Activated CD4-positive, alpha-beta T cell treated with anti-CD3 and anti-CD28 coated beads, Interleukin-2, amount 10 ng/mL, durations not matched to agents 24 days and 14 days (primary cell): ENCODE results near the gene NEU3. TPM values are rescaled to one million over a fixed set of nuclear protein-coding genes. Genes with fewer than 3 reads are reported as not detected.
"Not testable (repeated sequence)": the region's sequence is repeated elsewhere in the genome, so short reads cannot be mapped to it uniquely, and the experiment has no call there.

Experiments used
- DNase-seq: peaks from one replicate; pipeline ENCODE4 v3.0.0; 2022
- H3K27ac Mint-ChIP-seq: one replicate; pipeline ENCODE4 v1.8.0; 2022; ENCODE audit warnings: mild to moderate bottlenecking, mixed read lengths
- H3K27me3 Mint-ChIP-seq: one replicate; pipeline ENCODE4 v1.8.0; 2022; ENCODE audit warnings: mixed read lengths
- H3K36me3 Mint-ChIP-seq: one replicate; pipeline ENCODE4 v1.8.0; 2022; ENCODE audit warnings: low read depth, mild to moderate bottlenecking, mixed read lengths
- H3K4me1 Mint-ChIP-seq: one replicate; pipeline ENCODE4 v1.8.0; 2021; ENCODE audit warnings: mixed read lengths
- H3K4me3 Mint-ChIP-seq: one replicate; pipeline ENCODE4 v1.8.0; 2022; ENCODE audit warnings: mild to moderate bottlenecking, moderate library complexity, mixed read lengths
- H3K9me3 Mint-ChIP-seq: one replicate; pipeline ENCODE4 v1.8.0; 2021; ENCODE audit warnings: mixed read lengths
- intact Hi-C: fragments of 100-400 bp; cut with micrococcal nuclease; formaldehyde crosslinking; loops from one replicate; pipeline ENCODE4 v1.15.1; 2023
- total RNA-seq: library from RNA; stranded (reverse); gene quantifications from 2 replicates; pipeline ENCODE4 v1.2.3, GENCODE V29; 2022

NEU3 gene
- total RNA-seq, 1 donor from 2014 or later = 16.3 TPM

- H3K27ac Mint-ChIP-seq = no peak overlapping the region
- intact Hi-C loops = no loop called here
- no peak overlapping the region for H3K4me3 Mint-ChIP-seq
- peaks cover 8% of the 10 kb centered on the region for H3K4me1 Mint-ChIP-seq
- peaks cover 47% of the 10 kb centered on the region for H3K36me3 Mint-ChIP-seq
- H3K9me3 Mint-ChIP-seq = no peaks in the 10 kb centered on the region
- DNase-seq = no peak
- no peaks in the 10 kb centered on the region for H3K27me3 Mint-ChIP-seq
Observed at GRCh38 chr11:75001686-75002085, 13.0 kb downstream of the NEU3 start.

- no peak overlapping the region for H3K27ac Mint-ChIP-seq
- H3K4me3 Mint-ChIP-seq = no peak overlapping the region
Observed at GRCh38 chr11:75002516-75002915, 13.8 kb downstream of the NEU3 start.

GRCh38 chr11:75004215-75004614 lies 15.5 kb downstream of the NEU3 start:
- intact Hi-C loops = no loop called here
- peaks cover 41% of the 10 kb centered on the region for H3K36me3 Mint-ChIP-seq
- H3K27ac Mint-ChIP-seq = no peak overlapping the region
- H3K4me1 Mint-ChIP-seq = peaks cover 8% of the 10 kb centered on the region
- no peaks in the 10 kb centered on the region for H3K9me3 Mint-ChIP-seq
- no peak overlapping the region for H3K4me3 Mint-ChIP-seq
- no peak for DNase-seq
- H3K27me3 Mint-ChIP-seq = no peaks in the 10 kb centered on the region

More at GRCh38 chr11:75002516-75002915, 13.8 kb downstream of the NEU3 start:
- no peak for DNase-seq
- intact Hi-C loops = no loop called here
- Mint-ChIP-seq H3K36me3 (peaks cover 47% of the 10 kb centered on the region), H3K4me1 (peaks cover 8% of the 10 kb centered on the region), H3K27me3 (no peaks in the 10 kb centered on the region), H3K9me3 (no peaks in the 10 kb centered on the region)

GRCh38 chr11:75011357-75011756 lies 22.6 kb downstream of the NEU3 start:
- Mint-ChIP-seq H3K9me3 (no peaks in the 10 kb centered on the region), H3K4me1 (peaks cover 3% of the 10 kb centered on the region), H3K27ac (no peak overlapping the region), H3K36me3 (peaks cover 36% of the 10 kb centered on the region), H3K4me3 (no peak overlapping the region), H3K27me3 (no peaks in the 10 kb centered on the region)
- intact Hi-C loops = no loop called here
- no peak for DNase-seq

- H3K9me3 Mint-ChIP-seq = no peaks in the 10 kb centered on the region
- H3K36me3 Mint-ChIP-seq = peaks cover 32% of the 10 kb centered on the region
- intact Hi-C loops = no loop called here
- peaks cover 3% of the 10 kb centered on the region for H3K4me1 Mint-ChIP-seq
- H3K4me3 Mint-ChIP-seq = no peak overlapping the region
- no peak overlapping the region for H3K27ac Mint-ChIP-seq
- DNase-seq = no peak
- no peaks in the 10 kb centered on the region for H3K27me3 Mint-ChIP-seq
Observed at GRCh38 chr11:75011872-75012271, 23.1 kb downstream of the NEU3 start.

- Mint-ChIP-seq H3K4me1 (peaks cover 3% of the 10 kb centered on the region), H3K27ac (no peak overlapping the region), H3K36me3 (peaks cover 25% of the 10 kb centered on the region), H3K27me3 (no peaks in the 10 kb centered on the region), H3K9me3 (no peaks in the 10 kb centered on the region), H3K4me3 (no peak overlapping the region)
- no peak for DNase-seq
- intact Hi-C loops = no loop called here
Observed at GRCh38 chr11:75013051-75013450, 24.3 kb downstream of the NEU3 start.

GRCh38 chr11:75014129-75014528 lies 25.4 kb downstream of the NEU3 start:
- H3K4me3 Mint-ChIP-seq = no peak overlapping the region
- H3K9me3 Mint-ChIP-seq = no peaks in the 10 kb centered on the region
- H3K27me3 Mint-ChIP-seq = no peaks in the 10 kb centered on the region
- no peak overlapping the region for H3K27ac Mint-ChIP-seq
- intact Hi-C loops = no loop called here
- peaks cover 26% of the 10 kb centered on the region for H3K36me3 Mint-ChIP-seq
- no peak for DNase-seq
- peaks cover 3% of the 10 kb centered on the region for H3K4me1 Mint-ChIP-seq

GRCh38 chr11:75019200-75019599 lies 30.5 kb downstream of the NEU3 start:
- DNase-seq, intact Hi-C loops, H3K27me3 Mint-ChIP-seq, H3K4me3 Mint-ChIP-seq, H3K27ac Mint-ChIP-seq, H3K9me3 Mint-ChIP-seq, H3K4me1 Mint-ChIP-seq: not testable (repeated sequence)
- peaks cover 10% of the 10 kb centered on the region for H3K36me3 Mint-ChIP-seq

- not testable (repeated sequence) for H3K27me3 Mint-ChIP-seq, H3K9me3 Mint-ChIP-seq, H3K27ac Mint-ChIP-seq, H3K4me1 Mint-ChIP-seq, DNase-seq, H3K36me3 Mint-ChIP-seq, H3K4me3 Mint-ChIP-seq
- intact Hi-C loops = loop anchor here (5.0 kb wide), 1 partner anchor 122 kb away; no protein-coding TSS in a partner anchor
Observed at GRCh38 chr11:75020328-75020727, 31.6 kb downstream of the NEU3 start.

- Mint-ChIP-seq H3K36me3 (peaks cover 4% of the 10 kb centered on the region), H3K27me3 (no peaks in the 10 kb centered on the region), H3K9me3 (no peaks in the 10 kb centered on the region), H3K4me1 (peaks cover 2% of the 10 kb centered on the region), H3K27ac (no peak overlapping the region), H3K4me3 (no peak overlapping the region)
- intact Hi-C loops = loop anchor here (5.0 kb wide), 1 partner anchor 120 kb away; no protein-coding TSS in a partner anchor
- DNase-seq = no peak
Observed at GRCh38 chr11:75022296-75022695, 33.6 kb downstream of the NEU3 start.

GRCh38 chr11:75022759-75023396 lies 34.1 kb downstream of the NEU3 start:
- Mint-ChIP-seq H3K4me1 (peaks cover 2% of the 10 kb centered on the region), H3K36me3 (peaks cover 4% of the 10 kb centered on the region), H3K27ac (no peak overlapping the region), H3K4me3 (no peak overlapping the region), H3K9me3 (no peaks in the 10 kb centered on the region), H3K27me3 (no peaks in the 10 kb centered on the region)
- peak; percentile 93 for DNase-seq
- intact Hi-C loops = loop anchor here (1.0 to 5.0 kb wide), 3 partner anchors 119 to 225 kb away; no protein-coding TSS in a partner anchor

GRCh38 chr11:75023446-75024067 lies 34.8 kb downstream of the NEU3 start:
- Mint-ChIP-seq H3K4me3 (no peak overlapping the region), H3K36me3 (peaks cover 4% of the 10 kb centered on the region), H3K9me3 (no peaks in the 10 kb centered on the region), H3K27ac (no peak overlapping the region), H3K27me3 (no peaks in the 10 kb centered on the region), H3K4me1 (peaks cover 2% of the 10 kb centered on the region)
- no peak for DNase-seq
- intact Hi-C loops = loop anchor here (1.0 to 5.0 kb wide), 3 partner anchors 119 to 225 kb away; no protein-coding TSS in a partner anchor

GRCh38 chr11:75024068-75024449 lies 35.3 kb downstream of the NEU3 start:
- no peaks in the 10 kb centered on the region for H3K27me3 Mint-ChIP-seq
- no peak overlapping the region for H3K4me3 Mint-ChIP-seq
- no peaks in the 10 kb centered on the region for H3K9me3 Mint-ChIP-seq
- H3K36me3 Mint-ChIP-seq = no peaks in the 10 kb centered on the region
- no peak for DNase-seq
- H3K4me1 Mint-ChIP-seq = peaks cover 2% of the 10 kb centered on the region
- no peak overlapping the region for H3K27ac Mint-ChIP-seq
- intact Hi-C loops = loop anchor here (5.0 kb wide), 1 partner anchor 118 kb away; no protein-coding TSS in a partner anchor

- H3K9me3 Mint-ChIP-seq = no peaks in the 10 kb centered on the region
- no peaks in the 10 kb centered on the region for H3K36me3 Mint-ChIP-seq
- H3K27ac Mint-ChIP-seq = no peak overlapping the region
- DNase-seq = no peak
- intact Hi-C loops = loop anchor here (5.0 kb wide), 1 partner anchor 118 kb away; no protein-coding TSS in a partner anchor
- peaks cover 2% of the 10 kb centered on the region for H3K4me1 Mint-ChIP-seq
- H3K27me3 Mint-ChIP-seq = no peaks in the 10 kb centered on the region
- H3K4me3 Mint-ChIP-seq = no peak overlapping the region
Observed at GRCh38 chr11:75024764-75025211, 36.1 kb downstream of the NEU3 start.
